LNCaP clone FGC (cell line): Measurements from ENCODE around the gene DISP3.
"Not testable (repeated sequence)": the region's sequence is repeated elsewhere in the genome, so short reads cannot be mapped to it uniquely, and the experiment has no call there.

Source experiments
- DNase-seq: peaks from one replicate; pipeline ENCODE4 v3.0.0-alpha.2; 2011; ENCODE audit warnings: low read depth
- H3K4me3 ChIP-seq: 2 replicates; pipeline ENCODE4 v1.5.1; 2011; ENCODE audit warnings: mild to moderate bottlenecking, low read depth, low read length, control low read depth
- CTCF ChIP-seq: IDR thresholded peaks from 2 replicates; pipeline ENCODE4 v1.5.1; 2012; ENCODE audit warnings: mild to moderate bottlenecking; ENCODE audit not compliant: control insufficient read depth, insufficient read depth; ENCODE audit errors: extremely low read depth

DISP3 gene

DNA sequence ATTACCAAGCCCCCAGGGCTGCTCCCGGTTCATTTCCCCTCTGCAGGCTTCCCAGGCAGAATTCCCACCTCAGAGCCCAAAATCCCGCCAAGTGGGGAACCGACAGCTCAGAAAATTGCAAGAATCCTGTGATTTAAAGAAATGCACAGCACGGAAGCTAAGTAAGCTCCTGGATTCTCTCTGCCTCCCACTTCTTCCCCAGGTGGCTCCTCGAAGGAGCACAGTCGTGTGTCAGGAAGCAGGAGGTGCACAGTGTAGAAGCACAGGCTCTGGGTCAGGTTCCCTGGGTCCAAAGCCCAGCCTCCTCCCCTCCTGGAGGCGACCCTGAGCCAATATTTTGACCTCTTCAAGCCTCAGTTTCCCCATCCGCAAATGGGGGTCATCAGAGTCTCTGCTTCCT, 100.6 kb downstream of the DISP3 start:
- DNase-seq = no peak
- no peak overlapping the region for H3K4me3 ChIP-seq
- no peak for TF ChIP-seq CTCF

GRCh38 chr1:11580049-11580448, 101.1 kb downstream of the DISP3 start:
- H3K4me3 ChIP-seq, DNase-seq: not testable (repeated sequence)

GRCh38 chr1:11581445-11581991, 102.6 kb downstream of the DISP3 start:
- H3K4me3 ChIP-seq = no peak overlapping the region
- no peak for DNase-seq
- TF ChIP-seq CTCF = no peak

DNA sequence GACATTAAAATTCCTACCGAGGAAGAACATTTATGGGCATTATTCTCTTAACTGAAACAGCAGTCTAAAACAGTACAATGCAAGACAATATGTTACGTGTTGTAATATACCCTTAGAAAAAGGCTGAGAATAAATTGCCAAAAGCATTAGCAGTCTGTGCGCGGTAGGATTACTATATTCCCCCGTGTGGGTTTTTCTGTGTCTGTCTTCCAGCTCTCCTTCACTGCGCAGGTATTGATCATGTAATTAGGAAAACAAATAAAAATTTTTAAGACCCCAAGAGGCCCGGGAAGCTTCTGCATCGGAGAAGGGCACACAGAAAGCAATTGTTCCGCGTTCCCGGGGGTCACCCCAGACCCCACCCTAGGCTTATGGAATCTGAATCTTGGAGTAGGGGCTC, 106.4 kb downstream of the DISP3 start:
- no peak overlapping the region for H3K4me3 ChIP-seq
- DNase-seq = no peak
- no peak for TF ChIP-seq CTCF
